OCI-LY1 (cell line): ENCODE measurements around the gene TIAM1.

Source experiments
- H2AFZ ChIP-seq: fragments of 200-600 bp; sonication (generic), shearing (Covaris generic); 2 replicates; pipeline ENCODE4 v1.6.0; 2014; ENCODE audit warnings: antibody characterized with exemption, mild to moderate bottlenecking, low read length
- H3F3A ChIP-seq: fragments of 200-600 bp; sonication (generic), shearing (Covaris generic); 2 replicates; pipeline ENCODE4 v1.6.0; 2014; ENCODE audit warnings: mild to moderate bottlenecking, antibody characterized with exemption, low read length, moderate library complexity; ENCODE audit not compliant: insufficient read depth
- H3K27ac ChIP-seq: fragments of 200-600 bp; sonication (generic); 2 replicates; pipeline ENCODE4 v1.5.1; 2014; ENCODE audit warnings: low read length, mixed run types, mild to moderate bottlenecking, low read depth; ENCODE audit not compliant: poor library complexity, severe bottlenecking
- H3K27me3 ChIP-seq: fragments of 200-600 bp; sonication (generic); 2 replicates; pipeline ENCODE4 v1.6.0; 2014; ENCODE audit warnings: antibody characterized with exemption, mild to moderate bottlenecking, low read length, moderate library complexity; ENCODE audit not compliant: insufficient read depth
- H3K36me3 ChIP-seq: fragments of 200-600 bp; sonication (generic); 2 replicates; pipeline ENCODE4 v1.6.1; 2014; ENCODE audit warnings: mild to moderate bottlenecking, antibody characterized with exemption, low read length, moderate library complexity, mixed read lengths; ENCODE audit not compliant: insufficient read depth
- H3K4me1 ChIP-seq: fragments of 200-600 bp; sonication (generic); 2 replicates; pipeline ENCODE4 v1.5.1; 2014; ENCODE audit warnings: mild to moderate bottlenecking, low read length, moderate library complexity; ENCODE audit not compliant: insufficient read depth, severe bottlenecking
- H3K4me2 ChIP-seq: fragments of 200-600 bp; sonication (generic), shearing (Covaris generic); 2 replicates; pipeline ENCODE4 v1.6.1; 2014; ENCODE audit warnings: low read length
- H3K4me3 ChIP-seq: fragments of 200-600 bp; sonication (generic); 2 replicates; pipeline ENCODE4 v1.5.1; 2014; ENCODE audit warnings: low read length, low read depth, mild to moderate bottlenecking, mixed read lengths; ENCODE audit not compliant: poor library complexity, severe bottlenecking
- H3K79me2 ChIP-seq: fragments of 200-600 bp; shearing (Covaris generic); 2 replicates; pipeline ENCODE4 v1.6.1; 2016; ENCODE audit warnings: mixed run types, low read length, mixed read lengths; ENCODE audit not compliant: insufficient read depth
- H3K9ac ChIP-seq: fragments of 200-600 bp; sonication (generic), shearing (Covaris generic); 2 replicates; pipeline ENCODE4 v1.6.1; 2014; ENCODE audit warnings: mild to moderate bottlenecking, low read length, mixed read lengths
- H3K9me2 ChIP-seq: fragments of 200-600 bp; sonication (generic), shearing (Covaris generic); 2 replicates; pipeline ENCODE4 v1.6.1; 2014; ENCODE audit warnings: low read depth, mild to moderate bottlenecking, low read length, mixed read lengths
- H3K9me3 ChIP-seq: fragments of 200-600 bp; shearing (Covaris generic); 2 replicates; pipeline ENCODE4 v1.6.1; 2014; ENCODE audit warnings: low read length, mixed read lengths
- H4K20me1 ChIP-seq: fragments of 200-600 bp; sonication (generic), shearing (Covaris generic); 2 replicates; pipeline ENCODE4 v1.6.0; 2016; ENCODE audit warnings: mild to moderate bottlenecking, low read length; ENCODE audit not compliant: insufficient read depth
- CTCF ChIP-seq: fragments of 200-600 bp; sonication (generic), shearing (Covaris generic); IDR thresholded peaks from 2 replicates; pipeline ENCODE4 v1.5.1; 2017; ENCODE audit warnings: mild to moderate bottlenecking, antibody characterized with exemption, low read length, moderate library complexity, mixed read lengths
- EZH2 ChIP-seq: fragments of 200-600 bp; sonication (generic), shearing (Covaris generic); IDR thresholded peaks from 2 replicates; pipeline ENCODE4 v1.8.0; 2017; ENCODE audit warnings: borderline replicate concordance, mixed run types, mild to moderate bottlenecking, antibody characterized with exemption, low read length, moderate library complexity, mixed read lengths

The TIAM1 gene

GRCh38 chr21:31088474-31088751 lies 255.6 kb downstream of the TIAM1 start:
- Histone ChIP-seq H3K4me3 (no peak overlapping the region), H3K36me3 (no peaks in the 10 kb centered on the region), H4K20me1 (no peaks in the 10 kb centered on the region), H3K27me3 (no peaks in the 10 kb centered on the region), H3K79me2 (no peaks in the 10 kb centered on the region), H3K4me1 (no peaks in the 10 kb centered on the region), H3K27ac (no peak overlapping the region), H3K9ac (no peak overlapping the region), H3K9me2 (no peaks in the 10 kb centered on the region), H2AFZ (no peak overlapping the region), H3F3A (no peaks in the 10 kb centered on the region), H3K4me2 (no peak overlapping the region), H3K9me3 (no peaks in the 10 kb centered on the region)
- TF ChIP-seq CTCF (no peak), EZH2 (no peak)

- H3K36me3 ChIP-seq: no peaks in the 10 kb centered on the region
- H3K9me3 ChIP-seq: no peaks in the 10 kb centered on the region
- H3F3A ChIP-seq: no peaks in the 10 kb centered on the region
- H3K79me2 ChIP-seq: no peaks in the 10 kb centered on the region
- no peak overlapping the region for H2AFZ ChIP-seq
- no peak overlapping the region for H3K4me3 ChIP-seq
- H3K27ac ChIP-seq: no peak overlapping the region
- TF ChIP-seq CTCF: no peak
- TF ChIP-seq EZH2: no peak
- no peaks in the 10 kb centered on the region for H3K27me3 ChIP-seq
- no peak overlapping the region for H3K4me2 ChIP-seq
- H3K9ac ChIP-seq: no peak overlapping the region
- H3K4me1 ChIP-seq: no peaks in the 10 kb centered on the region
- H4K20me1 ChIP-seq: no peaks in the 10 kb centered on the region
- H3K9me2 ChIP-seq: no peaks in the 10 kb centered on the region
These were observed 256.2 kb downstream of the TIAM1 start for GRCh38 chr21:31087639-31088473.

GRCh38 chr21:31084689-31085088 lies 259.4 kb downstream of the TIAM1 start:
- no peaks in the 10 kb centered on the region for H3K4me1 ChIP-seq
- H4K20me1 ChIP-seq: no peaks in the 10 kb centered on the region
- H3K36me3 ChIP-seq: no peaks in the 10 kb centered on the region
- H3K9me2 ChIP-seq: no peaks in the 10 kb centered on the region
- no peak overlapping the region for H3K4me3 ChIP-seq
- no peak overlapping the region for H3K27ac ChIP-seq
- H3K79me2 ChIP-seq: no peaks in the 10 kb centered on the region
- no peak overlapping the region for H3K4me2 ChIP-seq
- no peak overlapping the region for H2AFZ ChIP-seq
- no peaks in the 10 kb centered on the region for H3K27me3 ChIP-seq
- no peaks in the 10 kb centered on the region for H3F3A ChIP-seq
- H3K9ac ChIP-seq: no peak overlapping the region
- TF ChIP-seq CTCF: no peak
- H3K9me3 ChIP-seq: no peaks in the 10 kb centered on the region
